Urothelium cell line (cell line): Measurements from ENCODE around the gene AGBL3.
A peak's percentile ranks its signal among the peaks of the same experiment; 100 is the strongest.

Experiments
- DNase-seq: peaks from one replicate; pipeline ENCODE4 v3.0.0; 2011; ENCODE audit warnings: low spot score, mixed read lengths
- FAIRE-seq: peaks from 2 replicates; lab custom pipeline; 2011; peaks lifted over from hg19 to GRCh38; lab: Jason Lieb, UNC

The AGBL3 gene

DNA sequence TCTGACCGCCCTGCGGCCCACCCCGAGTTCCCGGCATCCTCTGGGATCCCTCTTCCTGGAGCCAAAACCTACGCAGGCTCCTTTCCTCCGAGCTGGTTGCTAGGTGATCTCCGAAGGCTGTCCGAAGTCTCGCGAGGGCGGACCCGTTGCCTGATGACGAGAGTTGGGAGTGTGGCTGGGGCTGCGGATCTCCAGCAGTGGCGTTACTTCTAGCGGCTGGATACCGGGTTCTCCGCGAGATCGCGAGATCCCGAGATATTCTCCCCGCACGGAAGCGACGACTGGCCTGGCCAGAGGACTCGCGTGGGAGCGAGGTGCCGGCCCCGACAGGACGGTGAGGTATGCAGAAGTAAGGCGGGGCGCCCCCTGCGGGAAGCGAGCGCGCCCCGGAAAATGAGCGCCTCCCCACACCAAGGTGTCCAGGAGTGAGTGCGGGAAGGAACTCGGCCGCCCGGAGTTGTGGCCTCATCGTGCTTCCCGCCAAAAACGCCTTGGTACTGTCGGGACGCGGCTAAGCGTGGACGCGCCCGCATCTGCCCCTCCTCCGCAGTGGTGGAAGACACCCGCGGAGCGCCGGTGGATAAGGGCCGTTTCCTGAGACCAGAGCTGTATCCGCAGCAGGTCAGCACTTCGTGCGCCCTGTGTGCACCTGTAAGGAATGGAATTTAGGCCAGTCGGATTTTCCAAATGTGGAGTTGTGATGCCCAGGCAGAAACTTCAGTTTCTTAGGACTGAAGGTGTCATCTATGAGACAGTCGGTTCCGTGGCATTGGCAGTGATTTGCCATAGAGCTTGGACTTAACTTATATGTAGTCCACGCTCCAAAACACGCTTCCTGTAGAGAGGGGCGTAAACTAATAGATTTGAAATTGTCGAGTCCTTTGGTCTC lies at the start of gene AGBL3:
Gene AGBL3 (plus strand): TSS at position 146 of the 889 bp plus-strand sequence. CDS start 1,426 bp downstream, outside the sequence.
- DNase-seq = peak; percentile 94
- no peak for FAIRE-seq

DNA sequence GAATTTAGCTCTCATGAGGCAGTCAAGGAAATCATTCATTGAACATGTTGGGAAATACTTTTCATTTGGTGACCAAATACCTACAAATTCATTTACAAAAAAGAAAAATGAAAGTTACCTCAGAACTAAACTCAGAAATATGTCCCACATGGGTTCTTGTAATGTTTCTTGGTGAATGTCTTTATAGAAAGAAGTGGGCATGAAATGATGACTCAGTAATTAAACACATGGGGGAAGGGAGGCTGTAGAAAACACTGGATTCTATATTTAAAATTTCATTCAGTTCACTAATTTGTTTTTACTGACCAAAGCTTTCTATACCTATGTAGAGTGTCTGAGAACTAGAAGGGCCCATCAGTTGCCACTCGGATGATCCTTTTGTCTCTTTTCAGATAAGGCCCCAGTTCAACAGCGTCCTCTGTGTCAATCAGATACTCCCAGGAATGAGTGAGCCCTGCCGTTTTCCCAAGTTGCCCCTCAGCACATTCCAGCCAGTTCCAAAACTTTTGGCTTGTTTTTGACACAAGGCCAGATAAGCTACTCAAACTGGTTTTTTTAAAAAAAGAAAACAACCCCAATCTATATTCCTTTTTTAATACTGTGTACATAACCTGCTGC lies 49.3 kb upstream of the AGBL3 start:
- no peak for FAIRE-seq
- DNase-seq = no peak

DNA sequence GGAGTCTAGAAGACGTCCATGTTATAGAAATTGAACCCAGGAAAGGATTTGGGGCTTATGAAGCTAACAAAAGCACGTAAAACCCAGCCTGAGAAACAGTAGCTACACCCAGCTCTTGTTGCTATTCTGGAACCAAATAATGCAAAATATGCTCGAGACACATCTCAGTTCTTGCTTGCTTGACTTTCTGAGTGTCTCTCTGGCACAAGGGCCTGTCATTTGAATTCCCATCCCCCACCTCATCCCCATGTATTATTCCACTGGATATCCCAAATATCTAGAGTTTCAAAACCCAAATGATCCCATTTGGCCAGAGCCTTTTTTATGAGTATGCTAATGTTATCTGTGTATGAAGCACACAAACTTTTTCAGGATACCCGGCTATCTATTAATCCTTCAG lies 48.2 kb upstream of the AGBL3 start:
- no peak for DNase-seq
- no peak for FAIRE-seq

DNA sequence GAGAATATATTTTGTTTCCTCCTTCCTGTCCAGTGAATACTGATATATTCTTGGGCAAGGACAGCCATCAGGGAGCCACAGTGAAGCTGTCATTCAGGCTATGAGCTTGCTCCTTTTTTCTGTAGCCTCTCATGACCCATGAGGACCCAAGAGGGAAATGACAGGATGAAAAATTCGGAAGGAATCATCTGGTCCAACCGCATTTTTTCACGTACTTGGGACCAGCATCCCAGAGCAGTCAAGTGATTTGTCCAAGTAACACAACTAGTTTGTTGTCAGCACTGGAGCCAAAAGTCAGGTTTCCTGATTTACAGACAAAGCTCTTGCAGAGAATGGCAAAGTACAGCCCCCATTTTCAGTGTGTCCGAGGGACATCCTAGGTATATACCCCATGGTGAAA lies 47.2 kb upstream of the AGBL3 start:
- DNase-seq (no peak), FAIRE-seq (no peak)

DNA sequence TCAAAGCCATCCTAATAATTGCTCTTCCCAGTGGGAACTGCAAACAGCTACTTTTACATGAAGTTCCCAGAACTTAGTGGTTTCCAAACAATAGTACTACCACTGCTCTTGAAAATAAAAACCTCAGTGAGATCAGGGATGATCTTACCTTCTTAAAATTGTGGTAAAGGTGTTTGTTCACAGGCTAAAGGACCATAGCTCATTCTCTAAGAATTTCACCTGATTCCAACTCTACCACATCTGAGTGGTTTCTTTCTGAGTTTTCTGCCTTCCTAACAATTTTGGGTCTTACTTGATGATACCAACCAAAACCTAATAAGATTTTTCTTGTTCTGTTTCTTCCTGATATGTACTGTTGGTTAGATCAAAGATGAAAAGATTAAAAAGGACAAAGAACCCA lies 45.6 kb upstream of the AGBL3 start:
- FAIRE-seq = no peak
- no peak for DNase-seq

DNA sequence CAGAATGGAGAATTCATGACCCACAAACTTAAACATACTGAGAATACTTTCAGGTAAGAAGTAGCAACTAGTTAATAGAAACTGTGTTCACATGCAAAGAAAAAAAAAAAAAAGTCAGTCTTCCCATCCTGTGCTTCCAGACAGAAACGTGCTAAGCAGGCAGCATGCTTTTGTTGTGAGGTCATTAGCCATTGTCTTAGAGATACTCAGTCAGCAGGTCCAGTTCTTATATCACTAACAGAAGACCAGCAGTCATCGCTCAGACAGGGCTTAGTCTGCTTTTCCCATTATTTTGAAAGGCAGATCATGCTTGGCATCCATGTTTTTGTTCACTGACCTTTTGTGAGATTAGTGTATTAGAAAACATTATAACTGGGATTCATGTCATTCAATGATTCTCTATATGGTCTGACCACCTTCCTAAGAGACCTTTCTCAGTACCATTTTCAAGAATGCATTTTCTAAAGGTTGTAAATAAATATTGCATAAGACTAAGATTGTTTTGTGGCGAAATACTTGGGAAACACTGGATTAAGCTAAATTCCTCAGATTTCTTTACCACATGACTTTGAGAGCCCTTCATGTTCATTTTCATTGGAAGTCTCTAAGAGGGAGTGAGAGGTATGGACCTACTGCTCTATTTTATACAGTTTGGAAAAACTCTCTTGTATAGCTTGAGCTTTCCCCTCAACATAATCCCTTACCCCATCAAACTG lies 45.0 kb upstream of the AGBL3 start:
- DNase-seq (peak; percentile 62), FAIRE-seq (no peak)

DNA sequence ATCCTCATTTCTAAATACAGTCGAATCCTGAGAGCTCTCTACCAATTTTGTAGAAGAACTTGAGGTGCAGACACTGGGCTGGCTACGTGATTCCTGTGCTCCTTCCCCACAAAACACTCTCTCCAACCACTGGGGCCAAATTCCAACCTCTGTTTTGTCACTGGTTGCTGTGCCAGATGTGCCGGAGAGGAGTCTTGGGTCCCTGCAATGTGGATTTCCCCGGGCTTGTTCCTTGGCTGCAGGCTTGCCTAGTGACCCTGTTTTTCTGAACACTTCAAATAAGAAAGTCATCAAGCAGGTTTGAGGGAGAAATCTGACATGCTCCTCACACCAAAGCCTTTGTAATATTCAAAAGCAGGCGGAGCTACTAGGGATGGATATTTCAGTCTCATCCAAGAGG lies 44.4 kb upstream of the AGBL3 start:
- DNase-seq (no peak), FAIRE-seq (no peak)

DNA sequence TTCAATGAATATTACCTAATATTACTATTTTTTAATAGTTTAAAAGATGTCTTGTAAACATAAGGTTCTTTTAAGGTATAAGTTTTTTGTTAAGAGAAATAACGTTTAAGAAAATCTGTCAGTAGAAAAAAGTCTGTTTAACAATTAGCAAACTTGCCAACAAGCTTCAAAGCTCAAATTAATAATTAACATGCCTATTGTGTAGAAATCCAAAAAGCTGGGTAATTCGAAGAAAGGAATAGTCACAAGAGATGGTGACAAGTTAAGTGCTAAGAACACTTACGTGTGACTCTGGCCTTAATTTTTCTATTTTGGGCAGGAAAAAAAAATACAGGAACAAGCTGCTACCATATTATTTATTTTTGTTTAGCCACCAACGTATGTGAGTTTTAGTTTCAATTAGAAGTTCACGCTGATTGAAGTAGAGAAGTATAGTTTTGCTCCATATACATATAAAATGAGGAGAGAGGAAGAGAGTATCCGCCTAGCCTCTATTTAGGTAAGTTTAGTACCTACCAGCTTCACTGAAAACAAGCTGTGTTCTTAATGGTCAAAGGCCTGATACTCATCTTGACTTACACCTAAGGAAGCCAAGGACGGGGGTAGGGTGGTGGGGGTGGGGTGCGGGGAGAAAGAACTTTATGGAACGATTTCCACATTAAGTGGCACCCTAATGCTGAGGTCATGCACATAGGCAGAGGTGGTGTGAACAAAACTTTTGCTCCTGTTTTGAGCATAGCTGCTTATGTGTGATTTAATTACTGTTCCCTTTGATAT lies 43.4 kb upstream of the AGBL3 start:
- FAIRE-seq = no peak
- DNase-seq = no peak

DNA sequence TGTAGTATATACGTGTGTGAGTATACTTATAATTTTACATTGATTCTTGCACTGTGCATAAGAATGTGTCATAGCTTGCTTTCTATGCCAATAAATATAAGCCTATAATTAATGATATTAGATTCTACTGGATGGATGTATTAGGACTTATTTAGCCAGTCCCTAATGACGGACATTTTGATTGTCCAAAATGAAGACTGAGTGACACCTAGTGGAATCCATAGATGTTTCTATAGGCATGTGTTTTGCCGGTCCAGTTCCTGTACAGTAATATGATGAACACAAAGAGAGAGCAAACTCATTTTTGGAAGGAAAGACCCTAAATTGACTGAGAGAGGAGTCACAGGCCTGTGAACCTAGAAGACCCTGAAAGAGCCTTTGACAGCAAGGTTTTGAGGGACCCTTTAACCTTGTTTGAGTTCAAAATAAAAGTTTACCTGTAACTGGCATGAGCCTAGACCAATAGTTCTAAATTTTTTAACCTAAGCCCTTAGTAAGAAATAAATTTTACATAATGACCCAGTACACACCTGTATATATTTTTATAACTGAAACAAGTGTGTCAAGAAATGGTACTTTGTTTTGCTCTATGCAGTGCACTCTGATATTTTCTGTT lies 42.4 kb upstream of the AGBL3 start:
- no peak for FAIRE-seq
- no peak for DNase-seq

DNA sequence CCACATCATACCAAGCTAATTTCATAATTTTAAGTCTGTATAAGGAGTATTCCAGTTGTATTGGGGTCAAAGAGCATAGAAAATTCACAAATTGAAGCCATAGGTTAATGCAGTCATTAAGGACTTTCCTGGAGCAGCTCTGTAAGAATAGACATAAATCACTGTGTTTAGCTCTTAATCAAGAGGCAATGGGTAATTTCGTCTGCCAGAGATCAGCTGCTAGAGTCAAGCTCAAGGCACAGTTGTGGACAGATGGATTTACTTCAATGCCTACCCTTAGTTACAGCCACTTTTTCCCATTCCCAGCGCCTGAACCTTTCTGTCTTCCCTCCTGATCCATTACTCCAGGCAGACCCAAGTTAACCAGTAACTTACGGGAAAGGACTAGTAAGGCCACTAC lies 40.6 kb upstream of the AGBL3 start:
- DNase-seq (no peak), FAIRE-seq (no peak)

DNA sequence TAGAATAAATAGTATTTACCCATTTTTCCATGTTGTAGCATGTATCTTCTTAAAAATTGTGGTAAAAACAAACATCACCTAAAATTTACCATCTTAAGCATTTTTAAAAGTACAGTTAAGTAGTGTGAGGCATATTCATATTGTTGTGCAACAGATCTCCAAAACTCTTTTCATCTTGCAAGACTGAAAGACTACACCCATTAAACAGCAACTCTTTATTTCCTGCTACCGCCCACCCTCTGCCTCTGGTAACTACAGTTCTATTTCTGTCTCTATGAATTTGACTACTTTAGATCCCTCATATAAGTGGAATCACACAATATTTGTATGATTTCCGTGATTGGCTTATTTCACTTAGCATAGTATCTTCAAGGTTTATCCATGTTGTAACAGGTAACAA lies 40.0 kb upstream of the AGBL3 start:
- FAIRE-seq (no peak), DNase-seq (no peak)

DNA sequence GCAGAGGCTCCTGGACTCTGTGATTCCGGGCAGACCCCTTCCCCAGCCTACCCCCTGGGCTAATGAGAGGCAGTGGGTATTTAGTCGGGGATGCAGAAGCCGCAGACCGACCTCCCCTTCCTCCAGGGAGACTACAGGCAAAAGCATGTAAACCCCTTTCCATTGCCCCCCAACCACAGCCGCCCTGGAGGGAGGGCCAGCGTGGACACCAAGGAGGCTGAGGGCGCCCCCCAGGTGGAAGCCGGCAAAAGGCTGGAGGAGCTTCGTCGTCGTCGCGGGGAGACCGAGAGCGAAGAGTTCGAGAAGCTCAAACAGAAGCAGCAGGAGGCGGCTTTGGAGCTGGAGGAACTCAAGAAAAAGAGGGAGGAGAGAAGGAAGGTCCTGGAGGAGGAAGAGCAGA lies 39.0 kb upstream of the AGBL3 start:
- FAIRE-seq (no peak), DNase-seq (no peak)

DNA sequence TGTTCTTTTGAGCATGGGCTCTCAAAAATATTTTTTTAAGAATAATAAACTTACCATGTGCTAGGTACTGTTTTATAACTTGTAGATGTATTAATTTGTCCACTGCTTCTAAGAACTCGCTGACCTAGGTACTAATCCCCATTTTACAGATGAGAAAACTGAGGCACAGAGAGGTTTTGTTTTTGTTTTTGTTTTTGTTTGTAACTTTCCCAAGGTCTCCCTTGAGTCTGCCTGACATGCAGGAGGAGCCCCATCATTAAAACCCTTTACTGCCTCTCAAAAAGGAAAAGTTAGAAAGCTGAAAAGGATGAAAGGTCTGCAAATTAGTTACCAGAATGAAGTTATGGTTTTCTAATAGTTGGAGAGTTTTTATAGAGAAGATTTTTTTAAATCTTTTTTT lies 38.5 kb upstream of the AGBL3 start:
- no peak for FAIRE-seq

DNA sequence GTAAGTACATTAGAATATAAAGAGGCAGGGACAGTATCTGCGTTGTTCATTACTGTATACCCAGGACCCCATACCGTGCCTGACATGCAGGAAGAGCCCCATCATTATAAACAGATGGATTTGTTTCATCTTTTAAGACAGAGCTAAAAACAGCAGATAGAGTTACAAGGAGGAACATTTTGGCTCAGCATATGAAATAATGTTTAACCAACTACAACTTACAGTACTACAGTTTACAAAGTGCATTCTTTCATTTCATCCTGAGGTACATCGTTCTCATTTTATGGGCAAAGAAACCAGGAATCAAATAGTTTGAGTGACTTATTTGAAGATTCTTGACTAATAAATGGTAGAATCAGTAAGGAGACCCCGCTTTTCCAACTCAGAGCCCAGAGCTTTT lies 38.1 kb upstream of the AGBL3 start:
- DNase-seq = no peak
- no peak for FAIRE-seq

More for the DNA sequence above, 38.5 kb upstream of the AGBL3 start:
- no peak for DNase-seq

DNA sequence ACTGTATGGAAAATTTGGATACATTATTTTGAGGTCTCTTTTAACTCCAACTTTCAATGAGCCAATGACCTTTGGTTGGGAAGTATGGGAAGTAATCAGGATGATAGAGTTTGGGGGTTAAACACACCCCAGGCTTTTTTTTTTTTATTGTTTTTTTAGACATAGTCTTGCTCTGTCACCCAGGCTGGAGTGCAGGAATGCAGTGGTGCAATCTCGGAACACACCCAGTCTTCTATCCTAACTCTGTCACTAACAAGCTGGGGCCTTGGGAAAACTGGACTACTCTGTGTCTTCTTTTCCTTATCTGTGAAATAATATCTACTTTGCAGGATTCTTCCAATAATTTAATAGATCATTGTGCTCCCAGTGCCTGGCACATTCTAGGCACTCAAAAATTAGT lies 37.6 kb upstream of the AGBL3 start:
- FAIRE-seq = no peak
- no peak for DNase-seq

DNA sequence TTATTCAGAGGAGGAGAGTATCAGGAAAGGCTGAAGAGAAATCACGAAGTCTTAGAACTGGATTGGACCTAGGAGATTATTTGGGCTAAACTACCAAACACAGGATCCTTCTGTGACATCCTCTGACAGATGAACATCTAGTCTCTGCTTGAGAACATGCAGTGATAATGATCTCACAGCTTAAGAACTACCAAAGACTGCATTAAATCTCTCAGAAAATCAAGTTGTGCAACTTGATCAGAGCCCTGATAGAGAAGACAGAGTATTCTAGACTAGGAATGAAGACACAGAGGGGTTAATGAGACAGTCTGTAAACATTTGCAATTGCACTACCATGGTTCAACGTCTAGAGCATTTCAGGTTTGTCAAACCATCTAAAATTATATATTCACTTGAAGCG lies 37.1 kb upstream of the AGBL3 start:
- FAIRE-seq = no peak

DNA sequence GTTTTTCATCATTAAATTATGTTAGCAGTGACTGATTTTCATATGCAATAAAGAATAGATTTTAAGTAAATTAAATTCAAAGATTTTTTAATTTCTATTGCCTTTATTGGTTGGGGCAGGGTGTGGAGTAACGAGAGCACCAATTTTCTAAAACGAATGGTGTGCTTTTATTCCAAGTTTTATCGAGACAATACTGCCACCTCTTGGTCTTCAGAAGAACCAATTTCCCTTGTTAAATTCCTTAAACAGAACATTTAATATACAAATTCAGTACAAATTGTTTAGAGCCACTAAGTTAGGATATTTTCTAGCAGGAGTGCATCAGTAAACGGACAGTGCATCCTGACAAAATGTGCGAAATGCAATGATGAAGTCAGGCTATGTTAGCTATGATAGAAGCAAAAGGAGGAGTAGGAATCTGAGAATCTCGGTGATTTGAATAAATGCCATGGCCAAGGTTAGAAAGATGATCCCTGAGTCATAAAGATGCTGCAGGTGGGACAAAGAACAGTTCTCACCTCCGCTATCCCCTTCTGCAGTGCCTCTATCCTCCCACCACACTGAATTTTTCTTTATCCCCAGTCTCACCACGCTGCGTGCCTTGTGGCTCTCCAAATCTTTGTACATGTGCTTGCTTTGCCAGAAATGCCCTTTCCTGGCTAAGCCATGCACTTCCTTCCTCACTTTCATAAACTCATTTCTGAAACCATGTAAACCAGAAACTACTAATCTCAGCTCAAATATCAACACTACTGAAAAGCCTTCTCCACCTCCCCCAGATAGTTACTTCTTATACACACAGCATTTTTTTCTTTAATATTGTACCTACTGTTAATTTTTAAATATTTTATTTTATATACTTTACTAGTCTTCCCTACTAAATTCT lies 31.9 kb upstream of the AGBL3 start:
- DNase-seq (no peak), FAIRE-seq (no peak)

More for the DNA sequence above, 37.1 kb upstream of the AGBL3 start:
- no peak for DNase-seq

DNA sequence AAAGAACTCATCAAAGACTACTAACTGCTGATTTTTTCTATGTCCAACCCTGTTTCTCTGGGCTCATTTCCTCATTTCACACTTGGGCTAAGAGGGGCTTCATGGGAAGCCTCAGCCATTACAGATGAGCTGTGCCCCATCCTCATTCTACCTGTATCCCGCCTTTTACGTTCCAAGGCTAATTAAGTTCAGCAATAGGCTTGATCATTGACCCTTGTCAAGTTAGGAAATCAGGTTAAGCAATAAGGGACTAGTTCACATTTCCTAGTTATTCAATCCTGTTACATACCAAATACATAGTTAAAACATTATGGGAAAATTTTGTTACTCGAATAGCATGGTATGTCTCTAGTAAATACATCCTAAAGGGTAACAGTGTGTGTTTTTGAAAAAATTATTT lies 29.3 kb upstream of the AGBL3 start:
- DNase-seq = no peak
- FAIRE-seq = no peak

DNA sequence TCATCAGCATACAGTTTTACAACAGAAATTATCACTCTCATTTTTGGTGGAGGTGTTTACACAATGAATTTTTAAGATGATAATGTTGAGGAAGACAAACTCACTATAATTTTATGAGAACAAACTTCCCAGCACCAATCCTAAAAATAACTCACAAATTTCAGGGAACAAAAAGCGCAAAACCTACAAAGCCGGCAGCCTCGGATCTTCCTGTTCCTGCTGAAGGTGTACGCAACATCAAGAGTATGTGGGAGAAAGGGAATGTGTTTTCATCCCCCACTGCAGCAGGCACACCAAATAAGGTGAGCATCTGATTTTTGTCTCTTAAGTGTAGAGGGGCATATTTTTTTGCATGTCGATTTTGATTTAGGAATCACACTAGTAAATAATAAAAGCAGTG lies 26.5 kb upstream of the AGBL3 start:
- FAIRE-seq = no peak

More for the DNA sequence above, 26.5 kb upstream of the AGBL3 start:
- DNase-seq = no peak
